GM21381 (cell line): ENCODE data around the gene IFNA21.
"Not testable (repeated sequence)": the region's sequence is repeated elsewhere in the genome, so short reads cannot be mapped to it uniquely, and the experiment has no call there.

Experiments used
- ATAC-seq: cut with Tn5 transposase; IDR thresholded peaks from one replicate; pipeline ENCODE4 v1.9.1; 2021; ENCODE audit warnings: mild to moderate bottlenecking, moderate library complexity; ENCODE audit not compliant: unreplicated experiment

IFNA21 gene

GRCh38 chr9:21166560-21166959 lies at the start of gene IFNA21:
Gene IFNA21 (minus strand): TSS chr9:21166660. CDS start chr9:21166612, 48 bp downstream.
- not testable (repeated sequence) for ATAC-seq

- peak; percentile 67 for ATAC-seq
Observed at GRCh38 chr9:21213411-21214326, 47.2 kb upstream of the IFNA21 start.

GRCh38 chr9:21212160-21212559 lies 45.7 kb upstream of the IFNA21 start:
- ATAC-seq = not testable (repeated sequence)

- not testable (repeated sequence) for ATAC-seq
Observed at GRCh38 chr9:21210782-21211181, 44.3 kb upstream of the IFNA21 start.

GRCh38 chr9:21210311-21210710 lies 43.9 kb upstream of the IFNA21 start:
- no peak for ATAC-seq

- ATAC-seq = not testable (repeated sequence)
Observed at GRCh38 chr9:21207043-21207442, 40.6 kb upstream of the IFNA21 start, which contains the start of gene IFNA10. Gene IFNA10 (minus strand): TSS chr9:21207143. CDS start chr9:21207097, 46 bp downstream.

GRCh38 chr9:21205204-21205603 lies 38.7 kb upstream of the IFNA21 start:
- no peak for ATAC-seq

- not testable (repeated sequence) for ATAC-seq
Observed at GRCh38 chr9:21202105-21202504, 35.6 kb upstream of the IFNA21 start, which contains the start of gene IFNA7. Gene IFNA7 (minus strand): TSS chr9:21202205. CDS start chr9:21202165, 40 bp downstream.

GRCh38 chr9:21194867-21195776 lies 28.7 kb upstream of the IFNA21 start:
- peak; percentile 90 for ATAC-seq

GRCh38 chr9:21187487-21187886 lies 21.0 kb upstream of the IFNA21 start, which contains the start of gene IFNA4:
Gene IFNA4 (minus strand): TSS chr9:21187587. CDS start chr9:21187531, 56 bp downstream.
- not testable (repeated sequence) for ATAC-seq

- peak; percentile 92 for ATAC-seq
Observed at GRCh38 chr9:21182810-21183736, 16.6 kb upstream of the IFNA21 start.

GRCh38 chr9:21174671-21175070 lies 8.2 kb upstream of the IFNA21 start:
- ATAC-seq = no peak

GRCh38 chr9:21172156-21172555 lies 5.7 kb upstream of the IFNA21 start:
- ATAC-seq = no peak

GRCh38 chr9:21171351-21171750 lies 4.9 kb upstream of the IFNA21 start:
- no peak for ATAC-seq

- ATAC-seq = no peak
Observed at GRCh38 chr9:21165516-21165915, 944 bp downstream of the IFNA21 start.

GRCh38 chr9:21160178-21160577 lies 6.3 kb downstream of the IFNA21 start:
- peak; percentile 95 for ATAC-seq

GRCh38 chr9:21155501-21155900 lies 11.0 kb downstream of the IFNA21 start:
- ATAC-seq = no peak

GRCh38 chr9:21154018-21154608 lies 12.3 kb downstream of the IFNA21 start:
- ATAC-seq = peak; percentile 89

- ATAC-seq = peak; percentile 37
Observed at GRCh38 chr9:21153336-21154017, 13.0 kb downstream of the IFNA21 start.
